Stimulated activated naive B cell treated with anti-CD40 and anti-IgM and Interleukin-4, amounts not matched to agents 10 μg/mL and 1 μg/mL and 100 μg/mL, for 72 hours (primary cell): Measurements from ENCODE around the gene NSFL1C.

Experiments used
- ATAC-seq, 2 donors: fragments of 150-1000 bp; cut with Tn5 transposase; replicated peaks; 2 replicates each; pipeline ENCODE4 v1.10.0; 2021; ENCODE audit warnings: moderate library complexity in 1 of 2
- DNase-seq: peaks from one replicate; pipeline ENCODE4 v3.0.0; 2021
- H3K27ac Mint-ChIP-seq: one replicate; pipeline ENCODE4 v1.8.0; 2022; ENCODE audit warnings: mild to moderate bottlenecking, mixed read lengths
- H3K27me3 Mint-ChIP-seq, 2 donors: one replicate each; pipeline ENCODE4 v1.8.0; 2022; ENCODE audit warnings: mixed read lengths in 2 of 2
- H3K36me3 Mint-ChIP-seq, 2 donors: one replicate each; pipeline ENCODE4 v1.8.0; 2022; ENCODE audit warnings: mixed read lengths in 2 of 2, mild to moderate bottlenecking in 1 of 2
- H3K4me1 Mint-ChIP-seq, 2 donors: one replicate each; pipeline ENCODE4 v1.8.0; 2022; ENCODE audit warnings: mixed read lengths in 2 of 2, mild to moderate bottlenecking in 1 of 2
- H3K4me3 Mint-ChIP-seq, 2 donors: one replicate each; pipeline ENCODE4 v1.8.0; 2022; ENCODE audit warnings: mild to moderate bottlenecking in 2 of 2, mixed read lengths in 2 of 2, moderate library complexity in 1 of 2
- H3K9me3 Mint-ChIP-seq, 2 donors: one replicate each; pipeline ENCODE4 v1.8.0; 2022; ENCODE audit warnings: mixed read lengths in 2 of 2, mild to moderate bottlenecking in 1 of 2

The NSFL1C gene

DNA sequence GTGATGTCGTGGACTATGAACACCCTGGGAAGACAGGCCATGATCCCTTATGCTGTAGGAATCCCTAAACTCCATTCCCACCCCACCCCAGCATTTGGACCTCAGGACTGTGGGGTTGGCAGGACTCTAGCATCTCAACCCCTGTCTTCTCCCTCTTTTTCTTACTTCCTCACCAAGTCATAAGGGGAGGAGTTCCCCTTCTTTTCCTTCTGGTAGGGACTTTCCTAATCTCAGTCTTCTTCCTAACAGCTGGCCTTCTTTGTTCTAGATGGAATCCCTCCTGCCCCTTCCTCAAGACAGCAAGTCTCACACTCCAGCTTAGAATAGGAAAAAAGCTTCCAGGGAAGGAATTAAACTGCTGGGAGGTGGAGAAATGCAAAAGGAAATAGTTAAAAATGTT is 26.9 kb upstream of the NSFL1C start:
- Mint-ChIP-seq H3K27me3 (peaks cover 1 to 15% of the 10 kb centered on the region in 2 donors), H3K4me1 (peaks cover 42 to 49% of the 10 kb centered on the region in 2 donors), H3K27ac (no peak overlapping the region)

DNA sequence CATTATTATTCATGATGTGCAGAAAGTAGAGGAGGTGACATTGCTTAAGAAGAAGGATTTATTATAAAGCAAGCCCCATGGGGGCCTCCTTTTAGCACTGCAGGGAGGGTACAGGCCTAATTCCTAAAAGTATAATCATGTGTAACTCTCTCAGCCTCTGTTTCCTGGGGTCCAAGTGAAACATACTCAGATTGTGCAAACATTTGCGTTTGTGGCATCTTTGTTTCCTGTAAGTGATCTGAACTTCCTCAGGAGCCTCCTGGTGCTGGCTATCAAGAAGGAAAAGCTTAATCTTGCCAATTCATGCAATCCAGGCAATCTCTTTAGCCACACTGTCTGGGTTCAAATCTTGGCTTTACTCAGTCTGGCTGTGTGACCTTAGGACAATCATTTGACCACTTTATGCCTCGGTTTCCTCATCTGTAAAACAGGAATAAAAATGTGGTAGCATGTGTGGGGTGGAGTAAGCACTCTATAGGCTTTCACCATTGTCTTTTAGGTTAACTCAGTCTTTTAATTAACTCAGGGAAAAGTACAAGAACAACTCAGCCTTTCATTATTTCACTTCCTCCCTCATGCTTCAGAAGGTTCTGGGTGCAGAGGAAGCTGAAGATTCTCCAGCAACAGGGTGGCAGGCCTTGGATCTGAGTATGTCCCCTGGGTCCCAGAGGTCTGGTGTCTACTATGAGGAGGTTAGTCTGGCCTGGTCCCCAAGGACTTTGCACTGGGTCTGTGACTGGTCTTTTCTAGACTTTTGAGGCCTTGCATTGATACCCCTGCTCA is 25.4 kb upstream of the NSFL1C start:
- peak overlapping the region in 1 of 2 donors; percentile 35 for H3K4me3 Mint-ChIP-seq
- peak overlapping the region; percentile 9 for H3K27ac Mint-ChIP-seq
- H3K9me3 Mint-ChIP-seq, result peaks cover 0 to 3% of the 10 kb centered on the region in 2 donors
- ATAC-seq (peak; percentile 84 to 89), DNase-seq (no peak)
- H3K27me3 Mint-ChIP-seq, result peaks cover 4 to 9% of the 10 kb centered on the region in 2 donors
- H3K4me1 Mint-ChIP-seq, result peaks cover 42 to 49% of the 10 kb centered on the region in 2 donors
- H3K36me3 Mint-ChIP-seq, result no peaks in the 10 kb centered on the region

More for the DNA sequence above, 26.9 kb upstream of the NSFL1C start:
- H3K9me3 Mint-ChIP-seq, result peaks cover 0 to 4% of the 10 kb centered on the region in 2 donors
- DNase-seq, result no peak
- ATAC-seq, result no peak
- H3K36me3 Mint-ChIP-seq, result no peaks in the 10 kb centered on the region
- H3K4me3 Mint-ChIP-seq, result no peak overlapping the region

DNA sequence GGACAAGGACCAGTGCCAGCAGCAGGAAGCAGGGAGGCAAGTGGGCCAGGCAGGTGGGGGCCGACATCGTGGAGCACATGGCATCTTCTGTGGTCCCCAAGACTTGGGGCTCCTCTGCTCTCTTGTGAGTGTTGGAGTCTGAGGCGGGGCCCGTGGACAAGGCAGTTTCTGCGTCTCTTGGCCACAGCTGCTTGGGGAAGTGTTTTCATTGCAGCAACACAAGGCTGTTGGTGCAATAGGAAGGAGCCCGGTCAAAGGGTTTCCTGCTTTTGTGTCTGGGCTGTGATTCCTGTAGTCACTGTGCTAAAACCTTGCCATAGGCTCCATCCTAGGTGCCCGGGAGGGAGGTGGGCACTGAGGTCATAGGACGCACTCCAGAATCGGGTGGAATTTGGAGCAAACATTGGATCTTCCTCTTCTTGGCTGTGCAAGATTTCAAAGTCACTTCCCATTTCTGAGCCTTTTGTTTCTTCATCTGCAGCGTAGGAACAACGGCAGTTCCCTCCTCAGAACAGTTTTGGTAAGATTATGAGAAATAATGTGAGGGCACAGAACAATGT is 24.7 kb upstream of the NSFL1C start, which contains the start of gene SIRPB2:
Gene SIRPB2 (minus strand): TSS at position 140 of the 560 bp plus-strand sequence. CDS start 61 bp downstream, at position 79.
- no peak for ATAC-seq
- H3K4me3 Mint-ChIP-seq, result peak within 1 kb of the TSS in 1 of 2 donors; percentile 35
- H3K27ac Mint-ChIP-seq, result peak within 1 kb of the TSS; percentile 31
- no peaks in the 10 kb centered on the region for H3K36me3 Mint-ChIP-seq
- DNase-seq, result no peak
- H3K27me3 Mint-ChIP-seq, result peaks cover 4 to 9% of the 10 kb centered on the region in 2 donors
- peaks cover 0 to 3% of the 10 kb centered on the region in 2 donors for H3K9me3 Mint-ChIP-seq
- peaks cover 42 to 49% of the 10 kb centered on the region in 2 donors for H3K4me1 Mint-ChIP-seq

DNA sequence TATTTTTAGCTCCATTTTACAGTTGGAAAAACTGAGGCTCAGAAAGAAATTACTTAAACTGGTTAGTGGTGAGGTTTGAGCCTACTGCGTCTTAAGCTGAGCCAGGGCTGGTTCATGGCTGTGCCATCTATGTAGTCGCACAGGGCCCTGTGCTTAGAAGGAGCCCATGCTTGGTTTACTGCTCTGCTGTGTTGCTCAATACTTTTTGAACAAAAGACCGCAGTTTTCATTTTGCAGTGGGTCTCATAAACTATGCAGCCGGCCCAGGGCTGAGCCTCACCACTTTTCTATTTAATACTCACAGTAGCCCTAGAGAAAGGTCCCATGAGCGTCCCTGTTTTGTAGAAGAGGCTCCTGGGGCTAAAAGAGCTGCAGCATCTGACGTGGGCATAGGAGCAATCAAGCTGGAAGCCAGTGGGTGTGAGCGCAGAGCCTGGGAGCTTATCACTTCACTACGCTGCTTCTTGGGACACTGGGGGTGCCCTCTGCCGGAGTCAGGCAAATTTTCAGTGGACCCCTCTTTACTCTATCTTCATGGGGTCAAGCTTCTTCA is 24.1 kb upstream of the NSFL1C start:
- Mint-ChIP-seq H3K9me3 (peaks cover 0 to 3% of the 10 kb centered on the region in 2 donors), H3K27me3 (peaks cover 4 to 10% of the 10 kb centered on the region in 2 donors), H3K27ac (peak overlapping the region; percentile 31), H3K36me3 (no peaks in the 10 kb centered on the region), H3K4me1 (peaks cover 42 to 44% of the 10 kb centered on the region in 2 donors), H3K4me3 (no peak overlapping the region)
- no peak for ATAC-seq
- DNase-seq, result no peak

DNA sequence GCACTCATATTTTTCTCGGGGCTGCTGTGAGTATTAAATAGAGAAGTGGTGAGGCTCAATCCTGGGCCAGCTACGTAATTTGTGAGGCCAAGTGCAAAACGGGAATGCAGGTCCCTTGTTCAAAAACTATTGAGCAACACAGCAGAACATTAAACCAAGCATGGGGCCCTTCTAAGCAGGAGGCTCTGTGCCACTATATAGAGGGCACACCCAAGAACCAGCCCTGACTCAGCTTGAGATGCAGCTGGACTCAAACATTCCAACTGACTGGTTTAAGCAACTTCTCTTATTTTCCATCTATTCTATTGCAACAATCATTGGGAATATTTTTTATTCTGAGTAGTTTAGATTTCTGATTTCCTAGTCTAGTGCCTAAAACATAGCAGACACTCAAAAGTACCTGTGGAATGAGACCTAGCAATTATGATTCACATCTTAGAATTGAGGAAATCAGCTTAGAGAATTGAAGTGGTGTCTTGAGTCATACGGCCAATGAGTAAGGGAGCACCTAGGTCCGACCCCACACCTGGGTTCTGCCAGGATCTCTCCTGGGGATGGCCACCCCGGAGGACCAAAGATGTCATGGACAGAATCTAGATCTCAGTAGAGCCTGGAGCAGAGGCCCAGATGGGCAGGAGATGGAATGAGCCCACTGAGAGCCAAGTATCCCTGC is 23.3 kb upstream of the NSFL1C start:
- Mint-ChIP-seq H3K27me3 (peaks cover 5 to 18% of the 10 kb centered on the region in 2 donors), H3K9me3 (peaks cover 0 to 3% of the 10 kb centered on the region in 2 donors), H3K27ac (no peak overlapping the region), H3K4me1 (peaks cover 38 to 40% of the 10 kb centered on the region in 2 donors), H3K4me3 (no peak overlapping the region), H3K36me3 (no peaks in the 10 kb centered on the region)
- ATAC-seq, result no peak
- no peak for DNase-seq

DNA sequence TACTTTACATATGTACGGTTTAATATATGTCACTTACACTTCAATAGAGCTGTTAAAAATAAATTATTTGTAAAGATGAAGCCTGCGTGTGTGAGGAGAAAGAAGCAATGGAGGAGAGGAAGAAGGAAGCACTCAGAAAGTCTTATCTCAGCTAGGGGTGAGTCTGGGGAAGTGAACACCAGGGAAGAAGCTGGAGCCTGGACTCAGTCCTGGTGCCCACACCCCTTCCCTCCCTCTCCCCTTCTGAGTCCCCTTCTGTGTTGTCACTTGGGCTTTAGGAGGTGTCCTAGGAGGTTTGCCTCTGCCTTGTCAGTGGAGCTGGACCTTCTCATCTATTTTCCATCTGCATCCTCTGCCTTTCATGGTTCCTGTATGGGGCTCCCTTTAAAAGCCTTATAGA is 22.7 kb upstream of the NSFL1C start:
- no peak for DNase-seq
- peaks cover 33 to 35% of the 10 kb centered on the region in 2 donors for H3K4me1 Mint-ChIP-seq
- peaks cover 0 to 3% of the 10 kb centered on the region in 2 donors for H3K9me3 Mint-ChIP-seq
- H3K27me3 Mint-ChIP-seq, result peaks cover 8 to 24% of the 10 kb centered on the region in 2 donors
- no peak overlapping the region for H3K4me3 Mint-ChIP-seq
- H3K27ac Mint-ChIP-seq, result no peak overlapping the region
- no peaks in the 10 kb centered on the region for H3K36me3 Mint-ChIP-seq
- no peak for ATAC-seq

DNA sequence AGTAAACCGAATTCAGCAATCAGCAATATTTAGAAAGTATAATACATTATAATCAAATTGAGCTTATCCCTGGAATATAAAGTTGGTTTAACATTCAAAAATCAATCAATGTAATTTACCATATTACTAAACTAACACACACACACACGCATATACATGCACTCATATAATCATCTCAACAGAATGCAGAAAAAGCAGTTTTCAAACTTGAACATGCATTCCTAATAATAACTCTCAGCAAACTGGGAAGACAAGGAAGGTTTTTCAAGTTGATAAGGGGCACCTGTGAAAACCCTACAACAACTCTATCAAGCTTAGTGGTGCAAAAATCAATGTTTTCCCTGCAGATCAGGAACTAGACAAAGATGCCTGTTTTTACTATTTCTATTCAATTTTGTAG is 19.9 kb upstream of the NSFL1C start:
- Mint-ChIP-seq H3K27me3 (peaks cover 19 to 47% of the 10 kb centered on the region in 2 donors), H3K36me3 (no peaks in the 10 kb centered on the region), H3K4me3 (no peak overlapping the region)

DNA sequence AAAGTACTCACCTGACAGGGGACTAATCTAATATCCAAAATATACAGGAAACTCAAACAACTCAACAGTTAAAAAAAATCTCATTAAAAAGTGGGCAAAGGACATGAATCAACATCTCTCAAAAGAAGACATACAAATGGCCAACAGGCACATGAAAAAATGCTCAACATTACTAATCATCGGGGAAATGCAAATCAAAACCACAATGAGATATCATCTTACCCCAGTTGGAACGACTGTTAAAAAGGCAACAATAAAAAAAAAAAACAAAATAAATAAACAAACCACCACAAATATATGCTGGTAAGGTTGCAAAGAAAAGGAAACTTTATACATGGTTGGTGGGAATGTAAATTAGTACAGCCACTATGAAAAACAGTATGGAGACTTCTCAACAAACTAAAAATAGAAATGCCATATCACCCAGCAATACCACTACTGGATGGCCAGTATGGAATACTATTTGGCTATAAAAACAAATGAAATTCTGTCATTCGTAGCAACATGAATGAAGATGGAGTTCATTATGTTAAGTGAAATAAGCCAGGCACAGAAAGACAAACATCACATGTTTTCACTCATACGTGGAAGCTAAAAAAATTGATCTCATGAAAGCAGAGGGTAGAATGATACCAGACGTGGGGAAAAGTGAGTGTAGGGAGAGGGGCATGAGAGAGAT is 17.9 kb upstream of the NSFL1C start:
- DNase-seq (no peak), ATAC-seq (no peak)
- Mint-ChIP-seq H3K4me1 (no peaks in the 10 kb centered on the region), H3K36me3 (no peaks in the 10 kb centered on the region), H3K9me3 (no peaks in the 10 kb centered on the region), H3K27me3 (peaks cover 27 to 57% of the 10 kb centered on the region in 2 donors), H3K4me3 (no peak overlapping the region), H3K27ac (no peak overlapping the region)

More for the DNA sequence above, 19.9 kb upstream of the NSFL1C start:
- no peaks in the 10 kb centered on the region for H3K9me3 Mint-ChIP-seq
- H3K27ac Mint-ChIP-seq, result no peak overlapping the region
- ATAC-seq, result no peak
- H3K4me1 Mint-ChIP-seq, result peaks cover 8 to 9% of the 10 kb centered on the region in 2 donors
- no peak for DNase-seq

DNA sequence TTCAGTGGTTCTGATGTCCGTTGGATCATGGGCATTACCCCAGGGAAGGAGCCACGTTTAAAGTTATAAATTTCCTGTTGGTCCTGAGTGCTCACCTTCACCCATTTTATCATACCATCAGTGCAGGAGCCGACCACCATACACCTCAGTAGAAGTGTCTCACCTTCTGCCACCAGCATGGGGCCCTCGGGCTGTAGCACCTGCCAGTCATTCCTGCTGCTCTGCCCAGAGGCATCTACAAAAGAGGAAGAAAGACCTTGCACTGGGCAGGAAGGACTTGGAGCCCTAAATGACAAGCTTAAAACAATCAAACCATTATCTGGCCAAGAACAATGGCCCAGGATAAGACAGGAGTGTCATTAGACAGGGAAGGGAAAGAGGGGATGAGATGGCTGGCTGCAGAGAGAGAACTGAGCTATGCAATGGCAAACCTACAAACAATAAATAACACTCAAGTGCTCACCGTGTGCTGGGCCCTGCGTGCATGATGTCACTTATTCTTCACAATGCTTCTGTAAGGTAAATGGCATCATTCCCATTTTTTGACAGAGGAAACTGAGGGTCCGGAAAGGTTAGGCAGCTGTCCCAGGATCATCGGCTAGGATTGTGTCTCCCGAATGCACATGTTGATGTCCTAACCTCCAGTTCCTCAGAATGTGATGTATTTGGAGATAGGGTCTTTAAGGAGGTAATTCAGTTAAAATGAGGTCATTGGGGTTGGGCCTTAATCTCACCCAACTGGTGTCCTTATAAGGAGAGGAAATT is 13.4 kb upstream of the NSFL1C start:
- peaks cover 27 to 47% of the 10 kb centered on the region in 2 donors for H3K27me3 Mint-ChIP-seq

DNA sequence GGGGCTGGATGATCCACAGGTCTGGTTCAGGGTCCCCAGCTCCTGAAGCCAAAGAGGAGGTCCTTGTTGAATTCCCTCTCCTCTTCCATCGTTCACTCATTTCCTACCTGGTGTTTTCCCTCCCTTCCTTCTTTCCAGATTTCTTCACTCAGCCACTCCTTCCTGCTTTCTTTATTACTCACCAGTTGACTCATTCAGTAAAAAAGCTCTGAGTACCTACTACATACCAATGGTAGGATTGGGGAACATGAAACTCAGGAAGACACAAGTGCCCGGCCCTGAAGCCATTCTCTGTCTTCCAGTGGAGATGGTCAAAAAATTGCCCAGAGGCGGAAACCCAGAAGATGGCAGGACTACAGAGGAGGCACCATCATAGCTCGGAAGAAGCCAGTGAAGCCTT is 11.9 kb upstream of the NSFL1C start:
- Mint-ChIP-seq H3K27ac (no peak overlapping the region), H3K27me3 (peaks cover 19 to 32% of the 10 kb centered on the region in 2 donors), H3K4me1 (no peaks in the 10 kb centered on the region), H3K9me3 (peaks cover 0 to 2% of the 10 kb centered on the region in 2 donors), H3K4me3 (no peak overlapping the region), H3K36me3 (no peaks in the 10 kb centered on the region)
- no peak for ATAC-seq
- DNase-seq, result no peak

More for the DNA sequence above, 13.4 kb upstream of the NSFL1C start:
- DNase-seq (no peak), ATAC-seq (no peak)
- Mint-ChIP-seq H3K4me1 (no peaks in the 10 kb centered on the region), H3K36me3 (no peaks in the 10 kb centered on the region), H3K4me3 (no peak overlapping the region), H3K27ac (no peak overlapping the region), H3K9me3 (peaks cover 0 to 2% of the 10 kb centered on the region in 2 donors)

DNA sequence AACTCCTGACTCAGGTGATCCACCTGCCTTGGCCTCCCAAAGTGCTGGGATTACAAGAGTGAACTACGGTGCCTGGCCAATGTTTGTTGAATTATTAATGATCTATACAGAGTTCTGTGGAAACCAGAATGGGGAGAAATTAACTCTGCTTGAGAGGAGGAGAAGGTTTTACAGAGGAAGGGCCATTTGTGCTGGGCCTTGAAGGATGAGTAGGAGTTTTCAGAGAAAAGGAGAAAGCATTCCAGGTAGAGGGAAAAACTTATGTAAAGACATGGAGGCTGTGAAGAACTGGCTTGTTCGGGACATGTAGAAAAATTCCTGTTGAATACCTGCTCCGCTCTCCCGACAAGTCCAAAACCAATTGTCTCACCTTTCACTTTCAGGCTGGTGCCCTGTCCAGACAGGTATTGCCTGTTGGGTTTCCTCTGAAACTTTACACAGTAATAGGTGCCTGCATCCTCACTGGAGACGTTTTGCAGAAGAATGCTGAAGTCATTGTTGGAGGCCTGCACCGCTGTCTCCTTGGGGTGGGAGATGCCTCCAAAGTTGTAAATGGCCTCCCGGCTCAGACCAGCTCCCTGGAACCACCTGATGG is 11.3 kb upstream of the NSFL1C start:
- no peak for ATAC-seq
- peaks cover 17 to 27% of the 10 kb centered on the region in 2 donors for H3K27me3 Mint-ChIP-seq
- no peaks in the 10 kb centered on the region for H3K36me3 Mint-ChIP-seq
- no peak for DNase-seq
- H3K27ac Mint-ChIP-seq, result no peak overlapping the region
- peaks cover 3% of the 10 kb centered on the region in 2 donors for H3K4me1 Mint-ChIP-seq
- peaks cover 0 to 2% of the 10 kb centered on the region in 2 donors for H3K9me3 Mint-ChIP-seq
- H3K4me3 Mint-ChIP-seq, result no peak overlapping the region

DNA sequence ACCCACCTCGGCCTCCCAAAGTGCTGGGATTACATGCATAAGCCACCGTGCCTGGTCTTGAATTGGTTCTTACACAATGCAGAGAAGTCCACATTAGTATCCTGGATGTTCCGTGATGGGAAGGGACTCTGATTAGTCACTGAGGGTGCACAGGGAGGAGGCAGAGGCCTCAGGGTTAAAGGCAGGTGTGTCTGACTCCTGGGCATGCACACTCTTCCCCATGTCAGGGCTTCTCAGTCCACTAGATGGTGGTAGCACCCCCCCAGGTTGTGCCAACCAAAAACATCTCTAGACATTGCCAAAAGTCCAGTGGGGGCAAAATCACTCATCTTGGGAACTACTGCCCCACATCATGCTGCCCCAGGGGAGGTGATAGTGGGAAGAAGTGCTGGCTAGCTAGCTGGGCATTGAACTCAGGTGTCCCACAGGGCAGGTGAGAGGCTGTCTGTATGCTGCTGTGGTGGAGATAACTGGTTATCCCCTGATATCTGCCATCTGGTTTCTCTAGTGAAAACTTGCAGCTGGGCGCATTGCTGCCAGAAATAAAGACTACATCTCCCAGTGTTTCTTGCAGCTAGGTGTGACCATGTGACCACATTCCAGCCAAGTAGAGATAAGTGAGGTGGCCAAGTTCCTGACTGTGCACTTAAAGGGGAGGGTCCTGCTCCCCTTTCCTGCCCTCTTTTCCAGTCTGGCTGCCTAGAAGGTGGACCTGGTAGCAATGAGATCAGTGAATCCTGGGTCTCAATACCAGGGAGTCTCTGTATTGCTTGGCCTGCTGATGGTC is 8.4 kb upstream of the NSFL1C start:
- DNase-seq (no peak), ATAC-seq (peak in 1 of 2 donors; percentile 41)
- H3K27ac Mint-ChIP-seq, result no peak overlapping the region
- peaks cover 8 to 11% of the 10 kb centered on the region in 2 donors for H3K27me3 Mint-ChIP-seq
- H3K4me1 Mint-ChIP-seq, result peaks cover 14 to 18% of the 10 kb centered on the region in 2 donors
- no peaks in the 10 kb centered on the region for H3K36me3 Mint-ChIP-seq
- H3K4me3 Mint-ChIP-seq, result no peak overlapping the region
- H3K9me3 Mint-ChIP-seq, result peaks cover 0 to 3% of the 10 kb centered on the region in 2 donors
